H1 (cell line): ENCODE data around the gene TM4SF1. TPM values are rescaled to one million over a fixed set of nuclear protein-coding genes. Genes with fewer than 3 reads are reported as not detected.

ENCODE experiments used
- CTCF ChIA-PET: fragments of 300-600 bp; sonication (Branson Sonifier 250); formaldehyde crosslinking; loops from one replicate; lab custom pipeline; 2021; ENCODE audit not compliant: partially characterized antibody; lab: Charles Lee
- POLR2A ChIA-PET: fragments of 300-600 bp; sonication (Branson Sonifier 250); formaldehyde crosslinking; loops from one replicate; lab custom pipeline; 2021; ENCODE audit warnings: inconsistent platforms; ENCODE audit not compliant: partially characterized antibody; lab: Charles Lee
- DNase-seq, 2 experiments: peaks; one replicate each; pipeline versions ENCODE4 v3.0.0 to v3.0.0-alpha.2; 2010 to 2022; ENCODE audit warnings: low spot score in 2 of 2, low read depth in 1 of 2, mixed read lengths in 1 of 2
- FAIRE-seq: peaks from 2 replicates; lab custom pipeline; 2011; peaks lifted over from hg19 to GRCh38; lab: Jason Lieb, UNC
- H2AFZ ChIP-seq: 2 replicates; pipeline ENCODE4 v1.8.1; 2012; ENCODE audit warnings: low read length, inconsistent platforms
- H2AK5ac ChIP-seq: 2 replicates; pipeline ENCODE4 v1.6.1; 2013; ENCODE audit warnings: low read depth, low read length
- H2BK120ac ChIP-seq: replicated peaks from 2 replicates; pipeline ENCODE3; 2013; ENCODE audit warnings: low read depth, low read length, inconsistent platforms
- H2BK12ac ChIP-seq: 2 replicates; pipeline ENCODE4 v1.6.1; 2013; ENCODE audit warnings: low read depth, low read length
- H2BK15ac ChIP-seq: 2 replicates; pipeline ENCODE4 v1.6.1; 2013; ENCODE audit warnings: low read length
- H2BK20ac ChIP-seq: 2 replicates; pipeline ENCODE4 v1.6.1; 2013; ENCODE audit warnings: low read length
- H2BK5ac ChIP-seq: 2 replicates; pipeline ENCODE4 v1.6.1; 2013; ENCODE audit warnings: low read depth, low read length
- H3K14ac ChIP-seq: 2 replicates; pipeline ENCODE4 v1.6.1; 2013; ENCODE audit warnings: inconsistent platforms; ENCODE audit not compliant: insufficient read length
- H3K18ac ChIP-seq: 2 replicates; pipeline ENCODE4 v1.6.1; 2013; ENCODE audit warnings: low read length; ENCODE audit errors: extremely low read depth
- H3K23ac ChIP-seq: 2 replicates; pipeline ENCODE4 v1.6.1; 2013; ENCODE audit warnings: inconsistent platforms; ENCODE audit not compliant: insufficient read length
- H3K23me2 ChIP-seq: 2 replicates; pipeline ENCODE4 v1.6.1; 2013; ENCODE audit warnings: low read depth, low read length
- H3K27ac ChIP-seq: 2 replicates; pipeline ENCODE4 v1.6.1; 2011; ENCODE audit warnings: low read depth, low read length, inconsistent platforms
- H3K27me3 ChIP-seq, 4 experiments: replicated peaks in 1 of 4; 1 replicate in 1 of 4; 2 replicates in 3 of 4; pipeline versions ENCODE4 v1.6.1 to v1.8.1; 2011 to 2013; ENCODE audit warnings: low read length in 3 of 4, mild to moderate bottlenecking in 3 of 4, inconsistent platforms in 2 of 4, mixed read lengths in 2 of 4, moderate library complexity in 1 of 4; ENCODE audit not compliant: control insufficient read depth in 3 of 4, insufficient read depth in 3 of 4; ENCODE audit errors: extremely low read depth in 1 of 4
- H3K36me3 ChIP-seq, 4 experiments: 2 replicates each; pipeline versions ENCODE4 v1.6.1 to v1.8.1; 2011 to 2013; ENCODE audit warnings: mild to moderate bottlenecking in 4 of 4, low read length in 3 of 4, moderate library complexity in 2 of 4, control low read depth in 1 of 4, inconsistent platforms in 1 of 4; ENCODE audit not compliant: insufficient read depth in 4 of 4, control insufficient read depth in 2 of 4
- H3K4ac ChIP-seq: replicated peaks from 2 replicates; pipeline ENCODE3; 2013; ENCODE audit warnings: low read length, low read depth, mixed read lengths, inconsistent platforms; ENCODE audit not compliant: insufficient read length
- H3K4me1 ChIP-seq, 4 experiments: replicated peaks in 1 of 4; 1 replicate in 1 of 4; 2 replicates in 3 of 4; pipeline versions ENCODE4 v1.6.1 to v1.8.1; 2011 to 2013; ENCODE audit warnings: low read length in 3 of 4, inconsistent platforms in 2 of 4, mixed read lengths in 1 of 4; ENCODE audit not compliant: insufficient read depth in 4 of 4, control insufficient read depth in 3 of 4
- H3K4me2 ChIP-seq, 2 experiments: 2 replicates each; pipeline versions ENCODE4 v1.6.1 to v1.8.1; 2011 to 2013; ENCODE audit warnings: low read depth in 2 of 2, low read length in 2 of 2, control low read depth in 1 of 2, inconsistent platforms in 1 of 2, mild to moderate bottlenecking in 1 of 2; ENCODE audit not compliant: insufficient read depth in 1 of 2
- H3K4me3 ChIP-seq, 4 experiments: fragments of 200-600, 300-600 bp in 1 of 4; sonication (generic), shearing (Covaris generic), sonication (Bioruptor Twin) in 1 of 4; 2 replicates each; pipeline versions ENCODE4 v1.5.1 to v1.8.1; 2011 to 2016; ENCODE audit warnings: low read length in 4 of 4, low read depth in 3 of 4, control low read depth in 2 of 4, inconsistent platforms in 2 of 4, mild to moderate bottlenecking in 2 of 4, mixed read lengths in 1 of 4, moderate library complexity in 1 of 4; ENCODE audit not compliant: insufficient read depth in 2 of 4; ENCODE audit errors: extremely low read depth in 1 of 4
- H3K56ac ChIP-seq: replicated peaks from 2 replicates; pipeline ENCODE3; 2013; ENCODE audit warnings: low read depth, mild to moderate bottlenecking, mixed read lengths, low read length, inconsistent platforms; ENCODE audit not compliant: insufficient read length
- H3K79me1 ChIP-seq: 2 replicates; pipeline ENCODE4 v1.6.1; 2013; ENCODE audit warnings: low read depth, low read length, control low read depth
- H3K79me2 ChIP-seq, 2 experiments: 2 replicates each; pipeline versions ENCODE4 v1.6.1 to v1.8.1; 2012 to 2013; ENCODE audit warnings: low read length in 2 of 2, mild to moderate bottlenecking in 2 of 2, inconsistent platforms in 1 of 2; ENCODE audit not compliant: insufficient read depth in 2 of 2, control insufficient read depth in 1 of 2
- H3K9ac ChIP-seq, 4 experiments: replicated peaks in 1 of 4; 1 replicate in 1 of 4; 2 replicates in 3 of 4; pipeline versions ENCODE4 v1.6.1 to v1.8.1; 2011 to 2013; ENCODE audit warnings: low read depth in 3 of 4, low read length in 3 of 4, control low read depth in 2 of 4, mild to moderate bottlenecking in 2 of 4, moderate library complexity in 2 of 4, inconsistent platforms in 1 of 4; ENCODE audit errors: extremely low read depth in 1 of 4
- H3K9me3 ChIP-seq, 2 experiments: 2 replicates each; pipeline versions ENCODE4 v1.6.1 to v1.8.1; 2012 to 2013; ENCODE audit warnings: mild to moderate bottlenecking in 2 of 2, moderate library complexity in 2 of 2, control low read depth in 1 of 2, inconsistent platforms in 1 of 2, low read depth in 1 of 2, low read length in 1 of 2, mixed read lengths in 1 of 2; ENCODE audit not compliant: insufficient read depth in 2 of 2
- H4K20me1 ChIP-seq, 2 experiments: replicated peaks in 1 of 2; 2 replicates each; pipeline versions ENCODE3 to v1.8.1; 2011 to 2013; ENCODE audit warnings: inconsistent platforms in 2 of 2, low read length in 2 of 2, mild to moderate bottlenecking in 1 of 2; ENCODE audit not compliant: insufficient read depth in 2 of 2, control insufficient read depth in 1 of 2
- H4K5ac ChIP-seq: 2 replicates; pipeline ENCODE4 v1.6.1; 2013; ENCODE audit warnings: low read length, low read depth, mixed read lengths, inconsistent platforms; ENCODE audit not compliant: insufficient read length
- H4K8ac ChIP-seq: 2 replicates; pipeline ENCODE4 v1.8.0; 2013; ENCODE audit warnings: mild to moderate bottlenecking, moderate library complexity, low read length, inconsistent platforms; ENCODE audit not compliant: insufficient read depth; ENCODE audit errors: extremely low read depth
- H4K91ac ChIP-seq: replicated peaks from 2 replicates; pipeline ENCODE3; 2013; ENCODE audit warnings: low read length, mixed read lengths, inconsistent platforms; ENCODE audit not compliant: insufficient read length
- CHD1 ChIP-seq: IDR thresholded peaks from 2 replicates; pipeline ENCODE4 v1.6.1; 2012; ENCODE audit warnings: low read depth, low read length, improper control_type of control experiment
- CHD2 ChIP-seq: IDR thresholded peaks from 2 replicates; pipeline ENCODE4 v1.6.1; 2012; ENCODE audit warnings: low read length, improper control_type of control experiment
- EGR1 ChIP-seq: IDR thresholded peaks from 2 replicates; pipeline ENCODE4 v1.6.1; 2011; ENCODE audit warnings: low read depth, low read length, borderline replicate concordance
- FOSL1 ChIP-seq: IDR thresholded peaks from 2 replicates; pipeline ENCODE4 v1.6.1; 2011; ENCODE audit warnings: mild to moderate bottlenecking, low read depth, low read length, moderate library complexity; ENCODE audit not compliant: insufficient read depth
- JUN ChIP-seq: IDR thresholded peaks from 2 replicates; pipeline ENCODE4 v1.6.1; 2011; ENCODE audit warnings: low read depth, mild to moderate bottlenecking, improper control_type of control experiment, low read length
- PHF8 ChIP-seq: fragments of 200-600 bp; sonication (generic); conservative IDR thresholded peaks from 2 replicates; pipeline ENCODE4 v1.7.1; 2012; ENCODE audit warnings: low read depth, mild to moderate bottlenecking, inconsistent platforms, low read length, moderate library complexity
- RAD21 ChIP-seq, 2 experiments: IDR thresholded peaks in 1 of 2; conservative IDR thresholded peaks in 1 of 2; 2 replicates each; pipeline ENCODE4 v1.6.1; 2011; ENCODE audit warnings: low read depth in 2 of 2, low read length in 2 of 2, improper control_type of control experiment in 1 of 2, inconsistent platforms in 1 of 2, mild to moderate bottlenecking in 1 of 2, moderate library complexity in 1 of 2
- RNF2 ChIP-seq: fragments of 200-900, 300-1000 bp; sonication (generic); IDR thresholded peaks from 2 replicates; pipeline ENCODE4 v1.7.1; 2016; ENCODE audit warnings: borderline replicate concordance, low read depth, mild to moderate bottlenecking, antibody characterized with exemption, low read length; ENCODE audit not compliant: poor library complexity, severe bottlenecking; ENCODE audit errors: missing control alignments
- SP1 ChIP-seq: IDR thresholded peaks from 2 replicates; pipeline ENCODE4 v1.6.1; 2011; ENCODE audit warnings: low read depth, low read length
- TAF1 ChIP-seq: IDR thresholded peaks from 2 replicates; pipeline ENCODE4 v1.6.1; 2011; ENCODE audit warnings: mild to moderate bottlenecking, low read depth, low read length
- WGBS, 2 experiments: shearing (Covaris generic) in 1 of 2; methylation state at CpG; one replicate each; pipeline versions ENCODE4 v1.1.6 to v1.1.7; 2013 to 2015; ENCODE audit warnings: low lambda C conversion rate in 2 of 2, mixed read lengths in 2 of 2, inconsistent platforms in 1 of 2, low coverage in 1 of 2, missing lambda C conversion rate in 1 of 2; ENCODE audit not compliant: insufficient replicate concordance in 2 of 2, insufficient coverage in 1 of 2, insufficient read length in 1 of 2; ENCODE audit errors: extremely low coverage in 1 of 2, missing lambda C conversion rate in 1 of 2; 5-methylcytosine and 5-hydroxymethylcytosine counted together
- polyA plus RNA-seq, 7 experiments: library from polyadenylated mRNA; depleted of rRNA in 3 of 7; stranded (reverse) in 5 of 7; unstranded in 2 of 7; fragments of >200 nt in 5 of 7; fragments of 200-250 nt in 2 of 7; gene quantifications; 1 replicate in 5 of 7; 2 replicates in 1 of 7; 4 replicates in 1 of 7; pipeline versions ENCODE4 v1.2.1 to v1.2.3, GENCODE V29; 2011 to 2013; ENCODE audit warnings: missing spikeins in 2 of 7, mixed read lengths in 2 of 7
- total RNA-seq: library from RNA; stranded (reverse); fragmentation: NEBNext Ultra II Directional; extraction: Animal tissue kit (Norgen Biotek cat#: 25700); gene quantifications from 2 replicates; pipeline ENCODE4 v1.2.1, GENCODE V29; 2021
- TF ChIP-seq, protein P1 (sequence below): IDR thresholded peaks from 2 replicates; pipeline ENCODE4 v1.6.1; 2011; ENCODE audit warnings: low read length, improper control_type of control experiment

The TM4SF1 gene
- total and polyA plus RNA-seq, 2 of the 8 experiments (the other 6 are each of a cell fraction or from before 2014, with no cell fraction given) = 0.26 to 1.3 TPM

GRCh38 chr3:149366941-149367840, 10.3 kb downstream of the TM4SF1 start:
- no peaks in the 10 kb centered on the region for H3K27me3 ChIP-seq
- FAIRE-seq (no peak), DNase-seq (no peak)
- no peak overlapping the region for H2AK5ac ChIP-seq
- H3K14ac ChIP-seq = no peak overlapping the region
- no peak overlapping the region for H4K5ac ChIP-seq
- H3K79me2 ChIP-seq = no peaks in the 10 kb centered on the region
- no peak overlapping the region for H4K8ac ChIP-seq
- POLR2A ChIA-PET = no interaction called here
- H2BK5ac ChIP-seq = no peak overlapping the region
- H2BK20ac ChIP-seq = no peak overlapping the region
- no peaks in the 10 kb centered on the region for H3K79me1 ChIP-seq
- no peak overlapping the region for H4K91ac ChIP-seq
- H3K9me3 ChIP-seq = no peaks in the 10 kb centered on the region
- CTCF ChIA-PET = interaction anchor here (0.9 to 1.3 kb wide), 4 partner anchors 11 to 127 kb away, joined by 3 to 5 read pairs (median 5); no protein-coding TSS in a partner anchor
- no peak overlapping the region for H3K9ac ChIP-seq
- no peak overlapping the region for H2AFZ ChIP-seq
- H3K56ac ChIP-seq = no peak overlapping the region
- no peak overlapping the region for H2BK15ac ChIP-seq
- H3K4me3 ChIP-seq = no peak overlapping the region
- H4K20me1 ChIP-seq = no peaks in the 10 kb centered on the region
- no peak overlapping the region for H2BK120ac ChIP-seq
- WGBS, 2 experiments = 77% methylated on average over 3 of the region's 3 CpGs; no CpG with 5 or more reads in 1 of the 2 experiments
- peaks cover 1 to 24% (median 20%) of the 10 kb centered on the region in 4 experiments for H3K4me1 ChIP-seq
- H2BK12ac ChIP-seq = no peak overlapping the region
- no peak overlapping the region for H3K27ac ChIP-seq
- no peak overlapping the region for H3K4me2 ChIP-seq
- H3K36me3 ChIP-seq = no peaks in the 10 kb centered on the region
- H3K4ac ChIP-seq = no peak overlapping the region
- H3K18ac ChIP-seq = no peak overlapping the region
- no peak overlapping the region for H3K23ac ChIP-seq
- no peaks in the 10 kb centered on the region; the same call in 1 of the 2 replicates for H3K23me2 ChIP-seq
- TF ChIP-seq RAD21 (IDR thresholded peaks at IDR 0.05 in 1 of 2, conservative IDR thresholded peaks at IDR 0.05 in 1 of 2; ENCODE audit: low read depth in 2 of 2, low read length in 2 of 2) (no peak), FOSL1 (no peak), CHD2 (no peak), PHF8 (no peak), SP1 (no peak), RNF2 (no peak), JUN (no peak), EGR1 (no peak), CHD1 (no peak), TAF1 (no peak)
- TF ChIP-seq, protein P1, sequence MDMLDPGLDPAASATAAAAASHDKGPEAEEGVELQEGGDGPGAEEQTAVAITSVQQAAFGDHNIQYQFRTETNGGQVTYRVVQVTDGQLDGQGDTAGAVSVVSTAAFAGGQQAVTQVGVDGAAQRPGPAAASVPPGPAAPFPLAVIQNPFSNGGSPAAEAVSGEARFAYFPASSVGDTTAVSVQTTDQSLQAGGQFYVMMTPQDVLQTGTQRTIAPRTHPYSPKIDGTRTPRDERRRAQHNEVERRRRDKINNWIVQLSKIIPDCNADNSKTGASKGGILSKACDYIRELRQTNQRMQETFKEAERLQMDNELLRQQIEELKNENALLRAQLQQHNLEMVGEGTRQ = no peak
